NT2/D1 (cell line): ENCODE data around the gene RAB40B.

ENCODE experiments used
- SUZ12 ChIP-seq: IDR thresholded peaks from 2 replicates; pipeline ENCODE4 v1.6.1; 2011; ENCODE audit not compliant: insufficient read length, insufficient read depth; ENCODE audit errors: extremely low read depth
- YY1 ChIP-seq: IDR thresholded peaks from 2 replicates; pipeline ENCODE4 v1.6.1; 2011; ENCODE audit not compliant: insufficient read length, insufficient read depth
- ZNF274 ChIP-seq: IDR thresholded peaks from 2 replicates; pipeline ENCODE4 v1.6.1; 2011; ENCODE audit warnings: mild to moderate bottlenecking, low read depth, low read length

GRCh38 chr17:82709676-82710498 is 11.4 kb upstream of the RAB40B start:
- TF ChIP-seq ZNF274 (no peak), YY1 (no peak), SUZ12 (no peak)
